Islet precursor cell (in vitro differentiated cells): ENCODE measurements around the gene STAG3.
"Not testable (repeated sequence)": the region's sequence is repeated elsewhere in the genome, so short reads cannot be mapped to it uniquely, and the experiment has no call there.

ENCODE experiments used
- DNase-seq: peaks from one replicate; pipeline ENCODE4 v3.0.0-alpha.2; 2018

The STAG3 gene

DNA sequence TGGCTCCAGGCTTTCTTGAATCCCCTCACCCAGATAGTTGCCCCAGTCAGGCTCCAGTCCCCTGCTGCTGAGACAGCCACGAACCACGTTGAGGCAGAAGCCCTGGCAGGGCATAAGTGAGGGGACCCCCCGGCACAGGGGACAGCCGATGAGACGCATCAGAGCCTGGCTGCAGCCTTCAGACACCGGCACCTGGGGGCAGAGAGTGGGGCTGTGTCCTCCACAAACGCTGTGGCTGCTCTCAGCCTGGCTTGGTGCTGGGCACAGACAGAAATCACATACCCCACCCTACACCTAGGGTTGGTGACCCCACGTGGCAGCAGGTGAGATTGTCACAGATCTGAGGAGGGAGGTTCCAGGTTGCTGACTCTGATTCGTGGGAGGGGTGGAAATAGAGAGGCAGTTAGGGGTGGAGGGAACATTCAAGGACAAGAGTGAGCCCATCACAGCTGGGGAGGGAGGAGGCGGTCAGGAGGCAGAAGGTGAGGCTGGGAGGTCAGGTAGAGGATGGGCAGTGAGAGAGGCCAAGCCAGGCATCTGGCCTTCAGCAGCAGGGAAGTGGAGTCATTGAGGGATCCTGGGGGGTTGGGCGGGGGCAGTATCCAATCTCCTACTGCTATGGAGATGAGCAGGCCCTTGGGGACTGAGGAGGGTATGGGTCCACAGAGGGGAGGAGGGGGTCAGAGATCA lies 3.8 kb upstream of the STAG3 start:
- DNase-seq = no peak

DNA sequence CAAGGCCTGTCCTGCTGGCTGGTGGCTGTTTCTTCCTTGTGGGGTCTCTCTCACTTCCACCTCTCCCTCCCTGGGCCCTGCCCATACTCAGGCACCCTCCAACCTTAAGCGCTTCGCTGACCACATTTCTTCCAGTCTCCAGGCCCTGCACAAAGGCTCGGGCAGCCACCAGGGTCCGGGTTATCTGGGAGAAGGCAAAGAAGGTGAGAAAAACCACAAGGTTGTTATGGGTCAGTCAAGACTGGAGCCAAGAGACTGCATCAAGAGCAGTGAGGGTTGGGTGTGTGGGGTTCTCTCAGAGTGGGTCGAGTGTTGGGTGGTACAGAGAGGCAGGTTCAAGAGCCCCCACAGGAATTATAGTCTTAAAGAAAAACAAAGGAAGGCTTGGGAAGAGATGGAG lies 3.1 kb upstream of the STAG3 start:
- DNase-seq = no peak

DNA sequence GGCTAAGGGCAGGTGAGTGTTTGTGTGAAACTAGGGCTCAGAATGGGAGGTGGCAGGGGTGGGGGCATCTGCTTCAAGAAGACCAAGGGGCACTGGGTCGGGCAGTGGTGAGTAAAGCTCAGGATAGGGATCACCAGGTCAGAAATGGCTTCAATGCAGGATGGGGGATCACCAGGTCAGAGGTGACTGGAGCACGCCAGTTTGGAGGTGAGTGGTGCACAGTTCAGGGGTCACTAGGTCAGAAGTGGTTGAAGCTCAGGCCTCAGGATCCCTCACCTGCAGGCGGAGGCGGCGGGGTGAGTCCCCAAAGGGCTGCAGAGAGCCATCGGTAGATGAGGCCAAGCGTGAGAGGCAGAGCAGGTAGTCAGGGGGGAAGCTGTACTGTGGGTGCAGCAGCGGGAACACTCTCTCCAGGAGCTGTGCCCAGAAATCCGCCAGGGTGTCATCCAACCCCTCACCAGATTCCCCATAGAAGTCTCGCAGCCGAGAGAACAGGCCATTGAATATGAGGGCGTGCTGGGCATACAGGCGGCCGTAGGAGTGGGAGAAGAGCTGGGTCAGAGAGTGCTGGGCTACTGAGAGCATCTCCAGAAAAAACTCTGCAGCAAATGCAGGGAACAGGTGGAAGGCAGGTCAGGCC lies 2.3 kb upstream of the STAG3 start:
- peak; percentile 48 for DNase-seq

DNA sequence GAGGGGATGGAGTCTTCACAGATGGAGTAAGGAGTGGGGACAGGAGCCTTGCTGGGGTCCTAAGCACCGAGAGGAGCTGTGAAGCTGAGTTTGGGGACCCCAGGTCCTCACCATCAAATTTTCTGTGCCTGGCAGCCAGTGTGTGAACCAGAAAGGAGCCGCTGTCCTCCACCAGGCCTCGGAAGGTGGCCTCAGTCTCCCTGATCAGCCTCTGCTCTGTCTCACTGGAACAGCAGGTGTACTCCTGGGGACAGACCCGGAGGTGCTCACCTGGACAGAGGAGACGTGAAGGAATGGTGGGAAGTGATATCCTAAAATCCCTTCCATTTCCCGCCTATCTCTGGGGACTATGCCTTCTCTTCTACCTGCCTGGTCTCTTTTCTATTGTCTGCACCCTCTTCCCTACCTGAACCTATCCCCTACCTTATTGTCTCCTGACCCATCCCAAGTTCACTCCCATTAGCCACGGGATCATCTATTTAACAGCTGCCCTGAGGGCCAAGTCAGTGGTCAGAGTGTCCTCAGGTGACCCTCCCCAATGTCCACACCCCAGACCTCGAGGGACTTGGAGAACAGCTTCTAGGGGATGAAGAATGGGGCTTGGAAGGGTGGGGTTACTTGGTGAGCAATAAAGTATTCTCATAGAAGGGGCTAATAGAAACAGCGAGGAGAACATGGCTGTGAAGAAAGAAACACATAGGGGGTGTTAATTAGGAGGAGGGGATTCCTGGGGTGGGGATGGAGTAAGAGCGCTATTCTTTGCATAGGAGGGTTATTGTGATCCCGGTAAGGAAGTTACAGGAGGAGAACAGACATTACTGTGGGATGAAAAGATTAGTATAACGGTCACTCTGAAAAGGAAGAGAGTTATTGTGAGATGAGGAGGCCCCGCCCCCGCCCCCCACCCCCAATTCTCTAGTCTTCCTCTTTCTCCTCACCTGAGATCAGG lies 1.3 kb upstream of the STAG3 start:
- DNase-seq = no peak

DNA sequence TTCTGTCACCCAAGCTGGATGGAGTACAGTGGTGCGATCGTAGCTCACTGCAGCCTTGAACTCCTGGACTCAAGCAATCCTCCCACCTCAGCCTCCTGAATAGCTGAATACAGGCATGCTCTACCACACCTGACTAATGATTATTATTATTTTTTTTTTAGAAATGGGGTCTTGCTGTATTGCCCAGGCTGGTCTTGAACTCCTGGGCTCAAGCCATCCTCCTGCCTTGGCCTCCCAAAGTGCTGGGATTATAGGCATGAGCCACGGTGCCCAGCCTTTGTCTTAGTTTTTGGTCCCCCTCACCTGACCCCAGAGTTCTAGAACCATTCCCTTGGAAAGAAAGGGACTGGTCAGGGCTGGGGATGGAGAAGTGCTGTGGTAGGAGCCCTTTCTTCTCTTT lies 2.4 kb downstream of the STAG3 start:
- not testable (repeated sequence) for DNase-seq

DNA sequence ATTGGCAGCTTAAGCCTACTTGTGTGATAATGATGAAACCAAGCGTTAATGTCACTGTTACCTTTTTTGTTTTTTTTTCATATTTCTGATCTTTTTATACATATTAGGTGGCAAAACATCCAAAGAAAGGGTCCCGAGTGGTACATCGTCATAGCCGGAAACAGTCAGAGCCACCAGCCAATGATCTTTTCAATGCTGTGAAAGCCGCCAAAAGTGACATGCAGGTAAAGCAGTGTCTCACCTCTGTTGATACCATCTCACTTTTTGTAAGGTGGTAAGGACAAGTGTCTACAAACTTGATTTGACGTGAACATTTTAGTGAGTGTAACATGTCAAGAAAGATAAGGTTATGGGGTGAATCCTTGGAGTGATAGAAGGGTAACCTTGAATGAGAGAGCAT lies 4.9 kb downstream of the STAG3 start:
- DNase-seq = not testable (repeated sequence)

DNA sequence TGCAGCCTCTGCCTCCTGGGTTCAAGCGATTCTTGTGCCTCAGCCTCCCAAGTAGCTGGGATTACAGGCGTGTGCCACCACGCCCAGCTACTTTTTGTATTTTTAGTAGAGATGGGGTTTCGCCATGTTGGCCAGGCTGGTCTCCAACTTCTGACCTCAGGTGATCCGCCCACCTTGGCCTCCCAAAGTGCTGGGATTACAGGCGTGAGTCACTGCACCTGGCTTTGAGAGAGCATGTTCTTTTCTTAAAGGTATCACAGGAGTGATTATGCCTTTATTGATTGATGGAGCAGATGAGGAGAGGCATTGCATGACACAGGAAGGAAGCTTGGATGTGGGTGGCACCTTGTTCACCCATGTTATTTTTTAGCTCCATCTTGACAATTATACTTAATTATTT lies 5.4 kb downstream of the STAG3 start:
- not testable (repeated sequence) for DNase-seq

DNA sequence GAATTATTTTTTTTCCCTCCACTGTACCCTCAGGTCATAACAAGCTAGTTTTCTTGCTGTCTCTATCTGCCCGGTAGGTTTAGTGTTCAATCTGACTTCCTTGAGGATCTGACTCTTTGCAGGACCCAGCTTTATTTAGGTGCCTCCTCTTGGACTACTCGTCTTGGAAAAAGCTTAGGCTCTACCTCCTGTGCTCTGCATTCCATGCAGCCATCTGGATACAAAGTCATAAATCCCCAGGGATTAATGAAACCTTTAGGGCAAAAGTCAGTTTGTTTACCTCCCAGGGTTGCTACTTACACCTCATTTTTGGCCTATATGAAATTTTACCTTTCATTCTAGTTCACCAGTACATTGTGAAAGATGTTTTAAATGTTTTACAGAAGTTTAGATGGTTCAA lies 8.0 kb downstream of the STAG3 start:
- DNase-seq = no peak

DNA sequence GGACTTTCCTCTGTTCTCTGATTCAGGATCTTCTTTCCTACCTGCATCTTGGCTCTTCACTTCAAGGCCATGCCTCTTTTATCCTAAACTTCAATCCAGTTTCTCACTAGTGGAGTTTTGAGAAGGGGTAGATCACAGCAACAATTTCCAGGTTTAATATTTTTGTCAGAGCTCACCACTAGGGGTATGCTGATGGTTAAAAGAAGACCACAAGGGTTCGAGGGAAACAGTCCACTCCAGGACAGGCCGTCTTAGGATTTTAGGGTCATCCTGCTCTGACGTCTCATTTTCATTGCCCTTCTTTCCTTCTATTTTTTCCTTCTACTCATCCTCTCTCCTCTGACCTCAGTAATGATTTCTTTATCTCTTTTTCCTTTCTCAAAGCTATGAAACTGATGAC lies 11.3 kb downstream of the STAG3 start:
- no peak for DNase-seq

DNA sequence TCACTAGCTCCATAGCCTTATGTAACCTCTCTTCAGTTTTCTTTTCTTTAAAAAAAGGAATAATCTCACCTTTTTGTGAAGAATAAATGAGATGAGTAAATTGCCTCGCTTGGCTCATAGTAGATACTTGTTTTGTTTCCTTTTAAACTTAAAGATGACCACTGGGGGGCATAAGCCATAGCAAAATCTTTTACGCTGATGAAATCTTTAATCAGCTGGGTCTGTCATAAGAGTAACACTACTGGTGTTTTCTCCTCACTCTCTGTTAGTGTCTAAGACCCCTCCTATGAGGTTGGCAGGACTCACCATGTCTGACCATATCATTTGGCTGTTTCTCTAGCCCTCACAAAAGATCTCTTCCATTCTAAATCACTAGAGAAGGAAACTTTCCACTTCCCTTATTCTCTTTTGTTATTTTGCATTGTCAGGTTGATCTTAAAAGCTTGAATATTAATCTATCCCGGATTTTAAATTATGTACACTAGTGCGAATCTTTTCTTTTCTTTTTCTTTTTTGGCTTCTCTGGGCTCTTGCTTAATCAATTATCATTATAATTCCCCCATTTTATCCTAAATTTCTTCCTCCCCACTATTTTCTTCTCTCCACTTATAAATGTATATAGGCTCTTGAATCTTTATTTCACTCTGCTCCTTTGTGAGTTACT lies 12.5 kb downstream of the STAG3 start:
- no peak for DNase-seq

DNA sequence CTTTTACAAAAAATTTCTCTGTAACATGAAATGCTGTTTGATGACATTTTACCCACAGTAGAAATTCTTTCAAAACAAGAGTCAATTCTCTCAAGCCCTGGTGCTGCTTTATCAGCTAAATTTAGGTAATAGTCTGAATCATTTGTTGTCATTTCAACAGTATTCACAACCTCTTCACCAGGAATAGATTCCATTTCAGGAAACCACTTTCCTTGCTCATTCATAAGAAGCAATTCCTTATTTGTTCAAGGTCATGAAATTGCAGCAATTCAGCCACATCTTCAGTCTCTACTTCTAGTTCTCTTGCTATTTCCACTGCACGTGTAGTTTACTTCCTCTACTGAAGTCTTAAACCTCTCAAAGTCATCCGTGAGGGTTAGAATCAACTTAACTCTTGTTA lies 14.1 kb downstream of the STAG3 start:
- DNase-seq = no peak

DNA sequence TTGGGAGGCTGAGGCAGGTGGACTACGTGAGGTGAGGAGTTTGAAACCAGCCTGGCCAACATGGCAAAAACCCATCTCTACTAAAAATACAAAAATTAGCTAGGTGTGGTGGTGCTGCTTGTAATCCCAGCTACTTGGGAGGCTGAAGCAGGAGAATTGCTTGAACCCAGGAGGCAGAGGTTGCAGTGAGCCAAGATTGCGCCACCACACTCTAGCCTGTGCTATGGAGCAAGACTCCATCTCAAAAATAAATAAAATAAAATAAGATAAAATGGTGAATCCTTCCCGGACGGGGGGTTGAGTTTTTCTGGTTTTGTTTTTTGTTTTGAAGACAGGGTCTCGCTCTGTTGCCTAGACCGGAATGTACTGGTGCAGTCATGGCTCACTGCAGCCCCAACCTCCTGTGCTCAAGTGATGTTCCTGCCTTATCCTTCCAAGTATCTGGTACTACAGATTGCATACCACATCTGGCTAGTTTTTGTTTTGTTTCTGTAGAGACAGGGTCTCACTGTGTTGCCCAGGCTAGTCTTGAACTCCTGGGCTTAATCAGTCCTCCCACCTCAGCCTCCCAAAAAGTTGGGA lies 14.7 kb downstream of the STAG3 start:
- not testable (repeated sequence) for DNase-seq

DNA sequence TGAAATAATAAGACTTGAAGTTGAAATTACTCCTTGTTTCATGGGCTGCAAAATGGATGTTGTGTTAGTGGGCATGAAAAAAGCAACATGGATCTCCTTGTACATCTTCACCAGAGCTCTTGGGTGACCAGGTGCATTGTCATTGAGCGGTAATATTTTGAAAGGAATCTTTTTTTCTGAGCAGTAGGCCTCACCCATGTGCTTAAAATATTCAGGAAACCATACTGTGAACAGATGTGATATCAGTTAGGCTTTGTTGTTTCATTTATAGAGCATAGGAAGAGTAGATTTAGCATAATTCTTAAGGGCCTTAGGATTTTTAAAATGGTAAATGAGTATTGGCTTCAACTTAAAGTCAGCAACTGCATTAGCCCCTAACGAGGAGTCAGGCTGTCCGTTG lies 15.3 kb downstream of the STAG3 start:
- DNase-seq = no peak

DNA sequence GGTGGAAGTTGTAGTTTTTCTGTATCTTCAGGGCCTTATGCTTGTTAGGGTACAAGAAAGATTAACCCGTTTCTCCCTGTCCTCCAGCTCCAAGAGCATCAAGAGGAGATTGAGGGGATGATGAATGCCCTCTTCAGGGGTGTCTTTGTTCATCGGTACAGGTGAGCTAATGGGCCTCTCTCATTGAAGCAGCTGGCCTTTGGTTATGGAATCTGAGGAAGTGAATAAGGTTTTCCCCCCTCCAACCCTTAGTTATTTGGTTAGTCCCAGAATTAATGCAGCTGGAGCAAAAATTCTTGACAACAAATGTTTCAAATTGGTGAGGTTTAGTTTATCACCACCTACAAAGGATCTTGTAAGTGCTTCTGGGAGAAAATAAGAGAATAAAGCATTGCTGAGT lies 17.5 kb downstream of the STAG3 start:
- DNase-seq = no peak

DNA sequence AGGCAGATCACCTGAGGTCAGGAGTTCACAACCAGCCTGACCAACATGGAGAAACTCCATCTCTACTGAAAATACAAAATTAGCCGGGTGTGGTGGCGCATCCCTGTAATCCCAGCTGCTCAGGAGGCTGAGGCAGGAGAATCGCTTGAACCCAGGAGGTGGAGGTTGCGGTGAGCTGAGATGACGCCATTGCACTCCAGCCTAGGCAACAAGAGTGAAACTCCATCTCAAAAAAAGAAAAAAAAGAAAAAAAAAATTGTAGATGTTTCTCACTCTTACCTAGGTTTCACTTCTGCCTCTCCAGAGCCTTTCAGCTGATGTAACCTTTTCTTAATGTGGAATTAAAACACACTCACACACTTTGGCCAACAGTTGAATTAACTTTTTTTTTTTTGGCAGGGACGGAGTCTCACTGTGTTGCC lies 18.2 kb downstream of the STAG3 start:
- not testable (repeated sequence) for DNase-seq

DNA sequence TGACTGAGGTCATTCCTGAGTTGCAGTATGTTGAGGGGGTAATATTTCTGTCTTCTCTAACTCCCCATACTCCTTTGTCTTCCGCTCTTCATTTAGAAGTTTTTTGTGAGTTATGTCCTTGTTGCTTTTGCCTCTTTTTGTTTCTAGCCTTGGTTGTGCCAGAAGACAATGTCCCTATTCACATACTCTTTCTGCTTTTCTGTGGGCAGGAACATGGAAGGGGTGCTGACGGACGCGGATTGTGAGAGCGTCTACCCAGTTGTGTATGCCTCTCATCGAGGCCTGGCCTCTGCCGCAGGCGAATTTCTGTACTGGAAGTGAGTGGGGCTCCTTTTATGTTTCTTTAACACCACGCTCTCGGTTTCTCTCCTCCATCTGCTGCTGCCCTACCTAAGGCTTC lies 20.5 kb downstream of the STAG3 start:
- DNase-seq = no peak

DNA sequence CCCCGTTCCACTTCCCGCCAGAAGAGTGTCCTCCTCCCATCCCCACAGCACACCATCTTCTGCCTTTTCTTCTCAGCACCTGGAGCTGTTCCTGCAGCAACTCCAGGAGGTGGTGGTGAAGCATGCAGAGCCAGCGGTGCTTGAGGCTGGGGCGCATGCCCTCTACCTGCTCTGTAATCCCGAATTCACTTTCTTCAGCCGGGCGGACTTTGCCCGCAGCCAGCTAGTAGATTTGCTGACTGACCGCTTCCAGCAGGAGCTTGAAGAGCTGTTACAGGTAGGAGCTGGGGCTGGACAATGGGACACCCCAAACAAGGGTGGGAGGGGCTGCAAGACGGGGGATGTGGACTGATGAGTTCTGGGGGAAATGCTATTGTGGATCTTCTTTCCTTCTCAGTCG lies 23.0 kb downstream of the STAG3 start:
- no peak for DNase-seq

DNA sequence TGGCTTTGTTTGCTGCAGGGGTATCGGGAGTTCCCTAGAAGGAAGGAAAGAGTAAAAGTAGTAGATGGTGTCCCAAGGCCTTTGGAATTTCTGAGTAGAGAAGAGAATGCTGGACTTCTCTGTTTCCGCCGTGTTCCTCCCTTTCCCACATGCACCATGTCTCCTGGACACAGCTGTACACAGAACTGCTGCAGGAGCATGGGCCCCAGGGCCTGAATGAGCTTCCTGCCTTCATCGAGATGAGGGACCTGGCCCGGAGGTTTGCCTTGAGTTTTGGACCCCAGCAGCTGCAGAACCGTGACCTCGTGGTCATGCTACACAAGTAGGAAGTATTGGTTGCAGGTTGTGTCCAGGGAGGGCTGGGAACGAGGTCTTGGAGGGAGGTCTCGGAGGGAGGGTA lies 26.7 kb downstream of the STAG3 start:
- DNase-seq = no peak

DNA sequence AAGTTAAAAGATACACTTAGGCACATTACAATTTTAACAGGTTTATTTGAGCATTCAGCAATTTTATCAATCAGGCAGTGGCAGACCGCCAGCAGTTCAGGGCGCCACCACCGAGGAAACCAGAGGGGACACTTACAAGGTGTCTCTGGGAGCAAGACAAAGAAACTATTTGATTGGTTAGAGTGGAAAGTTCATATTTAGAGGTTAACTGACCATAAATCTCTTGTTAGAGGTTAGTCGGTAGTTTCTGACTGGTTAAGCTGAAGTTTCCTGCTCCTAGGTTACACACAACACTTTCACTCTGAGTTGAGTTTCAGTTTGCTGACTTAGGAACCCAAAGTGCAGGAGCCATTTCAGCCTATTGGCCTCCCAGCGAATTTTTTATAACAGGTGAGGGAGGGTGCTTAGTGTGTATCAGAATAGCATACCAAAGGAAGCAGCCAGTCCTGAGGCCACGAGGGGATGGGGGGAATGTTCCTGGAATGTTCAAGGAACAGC lies 31.2 kb downstream of the STAG3 start:
- DNase-seq = no peak

DNA sequence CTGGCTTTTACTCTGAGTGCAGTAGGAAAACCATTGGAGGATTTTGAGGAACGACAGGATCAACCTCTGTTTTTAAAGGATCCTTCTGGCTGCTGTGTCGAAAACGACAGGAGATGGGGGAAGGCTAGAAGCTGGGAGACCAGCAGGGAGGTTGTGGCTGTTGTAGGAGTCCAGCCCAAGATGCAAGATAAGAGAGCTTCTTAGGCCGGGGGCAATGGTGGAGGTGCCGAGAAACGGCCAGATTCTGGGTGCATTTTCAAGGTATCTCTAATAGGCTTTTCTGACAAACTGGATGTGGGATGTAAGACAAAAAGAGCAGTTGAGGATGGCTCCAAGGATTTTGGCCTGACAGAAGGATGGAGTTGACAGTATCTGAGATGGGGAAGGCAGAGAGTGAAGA lies 31.8 kb downstream of the STAG3 start:
- DNase-seq = no peak

DNA sequence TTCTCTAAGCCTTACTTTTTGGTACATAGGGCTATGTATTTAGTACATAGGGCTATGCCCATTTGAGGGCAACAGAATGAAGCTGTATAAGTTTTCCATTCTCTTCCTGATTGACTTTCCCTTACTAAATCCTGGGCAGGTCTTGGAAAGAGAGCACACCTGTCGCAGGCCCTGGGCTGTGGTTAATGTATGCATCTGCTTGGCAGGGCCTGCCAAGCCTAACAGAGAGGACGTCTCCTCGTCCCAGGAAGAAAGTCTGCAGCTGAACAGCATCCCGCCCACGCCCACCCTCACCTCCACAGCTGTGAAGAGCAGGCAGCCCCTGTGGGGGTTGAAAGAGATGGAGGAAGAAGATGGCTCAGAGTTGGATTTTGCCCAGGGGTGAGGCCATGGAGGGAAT lies 33.1 kb downstream of the STAG3 start:
- DNase-seq = no peak

DNA sequence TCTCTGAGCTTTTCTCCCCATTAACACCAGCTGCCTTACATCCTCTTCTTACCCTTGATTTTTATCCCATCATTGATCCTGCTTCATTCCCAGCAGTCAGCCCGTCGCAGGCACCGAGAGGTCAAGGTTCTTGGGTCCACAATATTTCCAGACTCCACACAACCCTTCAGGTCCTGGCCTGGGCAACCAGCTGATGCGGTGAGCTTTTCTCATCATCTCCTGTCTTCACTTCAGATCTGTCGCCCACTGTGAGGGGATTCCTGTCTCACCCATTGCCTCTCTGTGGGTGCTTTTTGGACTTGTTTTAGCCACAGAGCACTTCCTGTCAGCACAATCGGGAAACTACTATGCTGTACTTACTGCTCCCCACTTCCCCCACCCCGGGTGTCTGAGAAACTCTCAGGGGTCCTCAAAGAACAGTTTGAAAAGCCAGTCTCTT lies 33.6 kb downstream of the STAG3 start:
- no peak for DNase-seq
